ENCODE results near the gene ACOT9. TPM values are rescaled to one million over a fixed set of nuclear protein-coding genes. Genes with fewer than 3 reads are reported as not detected.

The ACOT9 gene
- total RNA-seq, 1 donor from 2014 or later, result 66.4 TPM

Other genes with a start within 250 kb of the ACOT9 start
- 174 and 211 TPM in 2 replicates for gene PRDX4, start 75.8 kb downstream of the ACOT9 start, total RNA-seq
- gene SAT1, start 39.9 kb upstream of the ACOT9 start, total RNA-seq, result 211 and 283 TPM in 2 replicates
- 5.6 and 5.9 TPM in 2 replicates for gene APOO, start 164.7 kb upstream of the ACOT9 start, total RNA-seq
- gene CXorf58, start 164.7 kb upstream of the ACOT9 start, total RNA-seq, result not detected in 2 replicates